Subcutaneous abdominal adipose tissue (tissue), 5 donors: Measurements from ENCODE around the gene ZNG1F.
"Not testable (repeated sequence)": the region's sequence is repeated elsewhere in the genome, so short reads cannot be mapped to it uniquely, and the experiment has no call there.

ENCODE experiments used
- H3K27ac ChIP-seq: one replicate; pipeline ENCODE4 v1.7.0; 2013; ENCODE audit warnings: low read depth, mild to moderate bottlenecking, inconsistent platforms, low read length, moderate library complexity
- H3K27me3 ChIP-seq, 5 donors: one replicate each; pipeline ENCODE4 v1.7.0; 2013; ENCODE audit warnings: low read length in 5 of 5, inconsistent platforms in 1 of 5; ENCODE audit not compliant: control insufficient read depth in 5 of 5, insufficient read depth in 4 of 5
- H3K36me3 ChIP-seq, 5 donors: one replicate each; pipeline ENCODE4 v1.7.0; 2013; ENCODE audit warnings: low read length in 5 of 5; ENCODE audit not compliant: control insufficient read depth in 5 of 5, insufficient read depth in 5 of 5
- H3K4me1 ChIP-seq, 5 donors: one replicate each; pipeline ENCODE4 v1.7.0; 2013; ENCODE audit warnings: low read length in 5 of 5, mild to moderate bottlenecking in 3 of 5, moderate library complexity in 1 of 5; ENCODE audit not compliant: control insufficient read depth in 5 of 5, insufficient read depth in 5 of 5
- H3K4me3 ChIP-seq, 5 donors: one replicate each; pipeline ENCODE4 v1.7.0; 2013; ENCODE audit warnings: low read length in 5 of 5, low read depth in 1 of 5
- H3K9ac ChIP-seq, 5 donors: one replicate each; pipeline ENCODE4 v1.7.0; 2013; ENCODE audit warnings: low read length in 5 of 5, mild to moderate bottlenecking in 4 of 5, moderate library complexity in 3 of 5
- H3K9me3 ChIP-seq, 5 donors: one replicate each; pipeline ENCODE4 v1.7.0; 2013; ENCODE audit warnings: low read length in 5 of 5; ENCODE audit not compliant: control insufficient read depth in 5 of 5
- donor health status: healthy.
- donor health status: healthy.
- donor health status: healthy.
- donor health status: healthy.
- donor health status: healthy.

Gene ZNG1F

GRCh38 chr9:41086685-41087084 lies 102.4 kb downstream of the ZNG1F start:
- not testable (repeated sequence) for H3K9me3 ChIP-seq

GRCh38 chr9:41086215-41086614 lies 102.9 kb downstream of the ZNG1F start:
- not testable (repeated sequence) for H3K4me3 ChIP-seq, H3K36me3 ChIP-seq, H3K9me3 ChIP-seq

More at GRCh38 chr9:41086685-41087084, 102.4 kb downstream of the ZNG1F start:
- not testable (repeated sequence) for H3K9ac ChIP-seq, H3K36me3 ChIP-seq, H3K4me3 ChIP-seq, H3K27ac ChIP-seq, H3K27me3 ChIP-seq, H3K4me1 ChIP-seq

GRCh38 chr9:41082358-41082757 lies 106.8 kb downstream of the ZNG1F start:
- H3K9ac ChIP-seq, H3K27me3 ChIP-seq, H3K4me1 ChIP-seq, H3K36me3 ChIP-seq, H3K9me3 ChIP-seq, H3K27ac ChIP-seq, H3K4me3 ChIP-seq: not testable (repeated sequence)

More at GRCh38 chr9:41086215-41086614, 102.9 kb downstream of the ZNG1F start:
- not testable (repeated sequence) for H3K27ac ChIP-seq, H3K27me3 ChIP-seq, H3K4me1 ChIP-seq, H3K9ac ChIP-seq
